ENCODE results near the gene POLR3B.
"Not testable (repeated sequence)": the region's sequence is repeated elsewhere in the genome, so short reads cannot be mapped to it uniquely, and the experiment has no call there.

POLR3B gene

GRCh38 chr12:106357549-106358395, at the start of gene POLR3B:
Gene POLR3B (plus strand): TSS chr12:106357748. CDS start chr12:106357880, 132 bp downstream.
- DNase-seq (ENCODE audit: low spot score), result peak; percentile 95

GRCh38 chr12:106308121-106308520, 49.4 kb upstream of the POLR3B start:
- DNase-seq (ENCODE audit: low spot score), result no peak

- no peak for DNase-seq (ENCODE audit: low spot score)
Measured at GRCh38 chr12:106308611-106309010, 48.9 kb upstream of the POLR3B start.

GRCh38 chr12:106309671-106310505, 47.7 kb upstream of the POLR3B start:
- peak; percentile 78 for DNase-seq (ENCODE audit: low spot score)

- no peak for DNase-seq (ENCODE audit: low spot score)
Measured at GRCh38 chr12:106310687-106311086, 46.9 kb upstream of the POLR3B start.

- DNase-seq (ENCODE audit: low spot score), result no peak
Measured at GRCh38 chr12:106311139-106311538, 46.4 kb upstream of the POLR3B start.

- DNase-seq (ENCODE audit: low spot score), result not testable (repeated sequence)
Measured at GRCh38 chr12:106313413-106313812, 44.1 kb upstream of the POLR3B start.

GRCh38 chr12:106315523-106315922, 42.0 kb upstream of the POLR3B start:
- DNase-seq (ENCODE audit: low spot score), result no peak

- no peak for DNase-seq (ENCODE audit: low spot score)
Measured at GRCh38 chr12:106317406-106318082, 40.0 kb upstream of the POLR3B start.

- no peak for DNase-seq (ENCODE audit: low spot score)
Measured at GRCh38 chr12:106321139-106321850, 36.3 kb upstream of the POLR3B start.

- no peak for DNase-seq (ENCODE audit: low spot score)
Measured at GRCh38 chr12:106323537-106323936, 34.0 kb upstream of the POLR3B start.

GRCh38 chr12:106327309-106327869, 30.2 kb upstream of the POLR3B start:
- no peak for DNase-seq (ENCODE audit: low spot score)

GRCh38 chr12:106328735-106329134, 28.8 kb upstream of the POLR3B start:
- no peak for DNase-seq (ENCODE audit: low spot score)

GRCh38 chr12:106329231-106329982, 28.1 kb upstream of the POLR3B start:
- no peak for DNase-seq (ENCODE audit: low spot score)

GRCh38 chr12:106331599-106331998, 25.9 kb upstream of the POLR3B start:
- no peak for DNase-seq (ENCODE audit: low spot score)

- DNase-seq (ENCODE audit: low spot score), result no peak
Measured at GRCh38 chr12:106332536-106332935, 25.0 kb upstream of the POLR3B start.

GRCh38 chr12:106333010-106333409, 24.5 kb upstream of the POLR3B start:
- DNase-seq (ENCODE audit: low spot score), result no peak

GRCh38 chr12:106333756-106334155, 23.8 kb upstream of the POLR3B start:
- DNase-seq (ENCODE audit: low spot score), result no peak

- DNase-seq (ENCODE audit: low spot score), result no peak
Measured at GRCh38 chr12:106341086-106341877, 16.3 kb upstream of the POLR3B start.
